GM12878 (cell line): ENCODE results near the gene TBATA. TPM values are rescaled to one million over a fixed set of nuclear protein-coding genes. Genes with fewer than 3 reads are reported as not detected.

Experiments
- ATAC-seq: fragments of 200-7000 bp; cut with Tn5 transposase; 3 replicates; pipeline ENCODE4 v1.9.1; 2020; ENCODE audit warnings: mild to moderate bottlenecking, moderate library complexity
- BruUV-seq: library from RNA; stranded (reverse); fragments of 400-500 nt; replicated peaks from 2 replicates; lab custom pipeline; 2021; lab: Mats Ljungman, UMichigan
- CTCF ChIA-PET: fragments of 300-600 bp; sonication (Branson Sonifier 250); formaldehyde crosslinking; extraction: SDS; loops from one replicate; lab custom pipeline; 2021; ENCODE audit warnings: inconsistent platforms; lab: Yijun Ruan, JAX
- POLR2A ChIA-PET: fragments of 350-600 bp; formaldehyde crosslinking; extraction: SDS; loops from one replicate; lab custom pipeline; 2021; ENCODE audit warnings: inconsistent platforms; lab: Charles Lee
- RAD21 ChIA-PET: fragments of 300-600 bp; sonication (Branson Sonifier 250); formaldehyde crosslinking; loops from one replicate; lab custom pipeline; 2023; ENCODE audit warnings: antibody characterized with exemption; ENCODE audit not compliant: unreplicated experiment; lab: Charles Lee
- SMC1A ChIA-PET: fragments of 300-600 bp; sonication (Branson Sonifier 250); formaldehyde crosslinking; loops from one replicate; lab custom pipeline; 2023; ENCODE audit not compliant: unreplicated experiment, uncharacterized antibody; lab: Charles Lee
- DNase-seq: peaks from one replicate; pipeline ENCODE4 v3.0.0-alpha.2; 2011; ENCODE audit warnings: low read depth, low spot score
- FAIRE-seq: peaks from 3 replicates; lab custom pipeline; 2011; peaks lifted over from hg19 to GRCh38; lab: Jason Lieb, UNC
- H2AFZ ChIP-seq: 2 replicates; pipeline ENCODE4 v1.6.0; 2011; ENCODE audit warnings: low read depth, low read length, control low read depth; ENCODE audit not compliant: control insufficient read depth
- H3K27ac ChIP-seq: 2 replicates; pipeline ENCODE4 v1.5.1; 2011; ENCODE audit warnings: control low read depth; ENCODE audit not compliant: control insufficient read depth, insufficient read depth
- H3K27me3 ChIP-seq, 2 experiments: replicated peaks in 1 of 2; 2 replicates each; pipeline versions ENCODE4 v1.6.0 to v1.6.1; 2011; ENCODE audit warnings: low read length in 1 of 2; ENCODE audit not compliant: control insufficient read depth in 2 of 2, insufficient read depth in 2 of 2
- H3K36me3 ChIP-seq, 2 experiments: 2 replicates each; pipeline ENCODE4 v1.5.1; 2011; ENCODE audit warnings: low read length in 1 of 2; ENCODE audit not compliant: control insufficient read depth in 2 of 2, insufficient read depth in 2 of 2
- H3K4me1 ChIP-seq: 2 replicates; pipeline ENCODE4 v1.6.1; 2011; ENCODE audit warnings: mild to moderate bottlenecking, low read length, moderate library complexity, mixed read lengths; ENCODE audit not compliant: control insufficient read depth, insufficient read depth
- H3K4me2 ChIP-seq: 2 replicates; pipeline ENCODE4 v1.6.0; 2011; ENCODE audit warnings: control low read depth; ENCODE audit not compliant: control insufficient read depth, insufficient read depth
- H3K4me3 ChIP-seq: fragments of 200-600 bp; sonication (generic); 2 replicates; pipeline ENCODE4 v1.5.1; 2016
- H3K79me2 ChIP-seq: 2 replicates; pipeline ENCODE4 v1.6.0; 2011; ENCODE audit warnings: low read length; ENCODE audit not compliant: control insufficient read depth, insufficient read depth
- H3K9ac ChIP-seq: 2 replicates; pipeline ENCODE4 v1.8.0; 2011; ENCODE audit warnings: low read length, control low read depth, mixed read lengths; ENCODE audit not compliant: control insufficient read depth, insufficient read depth
- H3K9me3 ChIP-seq: replicated peaks from 3 replicates; pipeline ENCODE4 v1.5.1; 2011; ENCODE audit warnings: mild to moderate bottlenecking, low read length; ENCODE audit not compliant: control insufficient read depth, insufficient read depth
- H4K20me1 ChIP-seq: 2 replicates; pipeline ENCODE4 v1.6.0; 2011; ENCODE audit not compliant: control insufficient read depth, insufficient read depth
- BACH1 ChIP-seq: fragments of 450-650 bp; IDR thresholded peaks from 2 replicates; pipeline ENCODE4 v1.6.1; 2017; ENCODE audit warnings: mild to moderate bottlenecking, borderline replicate concordance
- BRCA1 ChIP-seq: IDR thresholded peaks from 2 replicates; pipeline ENCODE4 v1.6.1; 2011; ENCODE audit warnings: low read depth, low read length, improper control_type of control experiment
- CBFB ChIP-seq: IDR thresholded peaks from 2 replicates; pipeline ENCODE4 v1.6.1; 2016; ENCODE audit warnings: antibody characterized with exemption, low read depth
- CHD4 ChIP-seq: fragments of 200-600 bp; sonication (generic); IDR thresholded peaks from 2 replicates; pipeline ENCODE4 v1.6.1; 2016; ENCODE audit warnings: mild to moderate bottlenecking
- PML ChIP-seq: IDR thresholded peaks from 2 replicates; pipeline ENCODE4 v1.6.1; 2012; ENCODE audit warnings: low read length, inconsistent platforms
- RB1 ChIP-seq: fragments of 450-650 bp; formaldehyde crosslinking; IDR thresholded peaks from 2 replicates; pipeline ENCODE4 v1.6.1; 2017; ENCODE audit warnings: mild to moderate bottlenecking, borderline replicate concordance
- SMAD5 ChIP-seq: IDR thresholded peaks from 2 replicates; pipeline ENCODE4 v1.6.1; 2016; ENCODE audit warnings: antibody characterized with exemption, low read depth
- SUPT20H ChIP-seq: IDR thresholded peaks from 2 replicates; pipeline ENCODE4 v1.6.1; 2011; ENCODE audit warnings: low read depth, mild to moderate bottlenecking, low read length, moderate library complexity, borderline replicate concordance; ENCODE audit not compliant: control insufficient read depth
- TAF1 ChIP-seq: IDR thresholded peaks from 2 replicates; pipeline ENCODE4 v1.6.1; 2011; ENCODE audit warnings: mild to moderate bottlenecking, low read depth, low read length, borderline replicate concordance
- ZBED1 ChIP-seq: IDR thresholded peaks from 2 replicates; pipeline ENCODE4 v1.6.1; 2016; ENCODE audit warnings: borderline replicate concordance
- ZNF274 ChIP-seq: IDR thresholded peaks from one replicate; pipeline ENCODE4 v1.8.0; 2011; ENCODE audit not compliant: insufficient read length, insufficient read depth
- WGBS: methylation state at CpG from one replicate; pipeline ENCODE4 v1.1.6; 2016; ENCODE audit warnings: low lambda C conversion rate; ENCODE audit not compliant: insufficient replicate concordance, insufficient coverage; ENCODE audit errors: missing lambda C conversion rate; 5-methylcytosine and 5-hydroxymethylcytosine counted together
- in situ Hi-C: fragments of 300-500 bp; cut with MboI; formaldehyde crosslinking; loops from 9 replicates; pipeline ENCODE4 v1.14.3; 2018; ENCODE audit warnings: mixed read lengths
- intact Hi-C: fragments of 100-400 bp; cut with micrococcal nuclease; formaldehyde crosslinking; loops from one replicate; pipeline ENCODE4 v1.14.2; 2022; ENCODE audit not compliant: unreplicated experiment
- polyA plus RNA-seq, 11 experiments: library from polyadenylated mRNA; depleted of rRNA in 4 of 11; unstranded in 6 of 11; stranded (reverse) in 5 of 11; fragments of >200 nt; fragmentation: Nextera tagmentation in 4 of 11; fragmentation: Illumina TruSeq in 1 of 11; extraction: Ambion mirVana in 4 of 11; extraction: Trizol in 1 of 11; gene quantifications; 1 replicate in 1 of 11; 2 replicates in 10 of 11; pipeline versions ENCODE4 v1.2.1 to v1.2.3, GENCODE V29; 2011 to 2016; ENCODE audit warnings: inconsistent platforms in 2 of 11, missing spikeins in 2 of 11, low read depth in 1 of 11
- total RNA-seq, 4 experiments: library from RNA; depleted of rRNA in 3 of 4; stranded (reverse); fragments of >200 nt in 3 of 4; fragmentation: Illumina TruSeq in 1 of 4; extraction: Trizol in 1 of 4; gene quantifications; 2 replicates each; pipeline versions ENCODE4 v1.2.1 to v1.2.3, GENCODE V29; 2013 to 2021
- TF ChIP-seq, protein P1 (sequence below): IDR thresholded peaks from 2 replicates; pipeline ENCODE4 v1.6.1; 2012; ENCODE audit warnings: low read depth, low read length, improper control_type of control experiment
- TF ChIP-seq, protein P2 (sequence below): fragments of 450-650 bp; formaldehyde crosslinking; IDR thresholded peaks from 2 replicates; pipeline ENCODE4 v1.4.0; 2020; ENCODE audit warnings: mild to moderate bottlenecking, moderate library complexity

Gene TBATA
- total and polyA plus RNA-seq, 10 of the 15 experiments (the other 5 are each of a cell fraction or from before 2014, with no cell fraction given): not detected

DNA sequence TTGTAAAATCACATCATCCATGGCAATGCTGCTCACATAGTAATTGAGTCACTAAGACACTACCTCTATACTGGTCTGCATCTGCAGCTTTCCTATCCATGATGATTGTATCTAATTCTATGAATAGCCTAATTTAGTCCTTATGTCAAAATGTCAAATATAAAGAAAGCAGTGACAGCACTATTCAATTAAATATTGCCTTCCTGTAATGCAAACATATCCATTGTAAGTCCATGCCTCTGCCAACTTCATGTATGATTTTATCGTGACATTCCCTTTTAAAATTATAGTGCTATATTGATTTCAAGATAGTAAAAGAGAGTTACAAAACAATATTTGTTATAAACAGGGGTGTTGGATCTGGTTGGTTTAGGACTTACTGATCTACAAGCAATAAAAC, 25.8 kb upstream of the TBATA start:
- DNase-seq: no peak
- Histone ChIP-seq H3K27me3 (no peaks in the 10 kb centered on the region), H3K27ac (no peak overlapping the region), H3K4me2 (no peak overlapping the region), H2AFZ (no peak overlapping the region)
- ChIA-PET RAD21 (no interaction called here), CTCF (no interaction called here), SMC1A (no interaction called here)
- in situ Hi-C loops: loop anchor here (5.0 kb wide), 1 partner anchor 71 kb away; no protein-coding TSS in a partner anchor
- intact Hi-C loops: no loop called here
- no peak for ATAC-seq
- no TSS peak for BruUV-seq
- FAIRE-seq: no peak
- no peak for TF ChIP-seq ZNF274
- TF ChIP-seq CBFB: no peak
- TF ChIP-seq CHD4: no peak
- TF ChIP-seq SUPT20H: no peak
- TF ChIP-seq, protein P1, sequence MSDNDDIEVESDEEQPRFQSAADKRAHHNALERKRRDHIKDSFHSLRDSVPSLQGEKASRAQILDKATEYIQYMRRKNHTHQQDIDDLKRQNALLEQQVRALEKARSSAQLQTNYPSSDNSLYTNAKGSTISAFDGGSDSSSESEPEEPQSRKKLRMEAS: no peak
- TF ChIP-seq ZBED1: no peak
- TF ChIP-seq TAF1: no peak
- no peak for TF ChIP-seq SMAD5
- no peak for TF ChIP-seq RB1
- no peak for TF ChIP-seq PML
- no peak for TF ChIP-seq BRCA1
- TF ChIP-seq, protein P2, sequence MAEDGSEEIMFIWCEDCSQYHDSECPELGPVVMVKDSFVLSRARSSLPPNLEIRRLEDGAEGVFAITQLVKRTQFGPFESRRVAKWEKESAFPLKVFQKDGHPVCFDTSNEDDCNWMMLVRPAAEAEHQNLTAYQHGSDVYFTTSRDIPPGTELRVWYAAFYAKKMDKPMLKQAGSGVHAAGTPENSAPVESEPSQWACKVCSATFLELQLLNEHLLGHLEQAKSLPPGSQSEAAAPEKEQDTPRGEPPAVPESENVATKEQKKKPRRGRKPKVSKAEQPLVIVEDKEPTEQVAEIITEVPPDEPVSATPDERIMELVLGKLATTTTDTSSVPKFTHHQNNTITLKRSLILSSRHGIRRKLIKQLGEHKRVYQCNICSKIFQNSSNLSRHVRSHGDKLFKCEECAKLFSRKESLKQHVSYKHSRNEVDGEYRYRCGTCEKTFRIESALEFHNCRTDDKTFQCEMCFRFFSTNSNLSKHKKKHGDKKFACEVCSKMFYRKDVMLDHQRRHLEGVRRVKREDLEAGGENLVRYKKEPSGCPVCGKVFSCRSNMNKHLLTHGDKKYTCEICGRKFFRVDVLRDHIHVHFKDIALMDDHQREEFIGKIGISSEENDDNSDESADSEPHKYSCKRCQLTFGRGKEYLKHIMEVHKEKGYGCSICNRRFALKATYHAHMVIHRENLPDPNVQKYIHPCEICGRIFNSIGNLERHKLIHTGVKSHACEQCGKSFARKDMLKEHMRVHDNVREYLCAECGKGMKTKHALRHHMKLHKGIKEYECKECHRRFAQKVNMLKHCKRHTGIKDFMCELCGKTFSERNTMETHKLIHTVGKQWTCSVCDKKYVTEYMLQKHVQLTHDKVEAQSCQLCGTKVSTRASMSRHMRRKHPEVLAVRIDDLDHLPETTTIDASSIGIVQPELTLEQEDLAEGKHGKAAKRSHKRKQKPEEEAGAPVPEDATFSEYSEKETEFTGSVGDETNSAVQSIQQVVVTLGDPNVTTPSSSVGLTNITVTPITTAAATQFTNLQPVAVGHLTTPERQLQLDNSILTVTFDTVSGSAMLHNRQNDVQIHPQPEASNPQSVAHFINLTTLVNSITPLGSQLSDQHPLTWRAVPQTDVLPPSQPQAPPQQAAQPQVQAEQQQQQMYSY (CRISPR knock-in tag): no peak
- no peak for TF ChIP-seq BACH1
- TF ChIP-seq, all 136 proteins: peak for 0
- POLR2A ChIA-PET: no interaction called here
- no peaks in the 10 kb centered on the region for H3K9me3 ChIP-seq
- 0% methylated on average over 1 of the region's 1 CpG for WGBS
- no peaks in the 10 kb centered on the region for H3K79me2 ChIP-seq
- no peaks in the 10 kb centered on the region for H3K36me3 ChIP-seq
- no peaks in the 10 kb centered on the region; the same call in 1 of the 2 replicates for H4K20me1 ChIP-seq
- no peak overlapping the region for H3K9ac ChIP-seq
- H3K4me3 ChIP-seq: no peak overlapping the region
- H3K4me1 ChIP-seq: no peaks in the 10 kb centered on the region
